Measurements from ENCODE around the gene QTRT2. TPM values are rescaled to one million over a fixed set of nuclear protein-coding genes. Genes with fewer than 3 reads are reported as not detected.
A peak's percentile ranks its signal among the peaks of the same experiment; 100 is the strongest.

The QTRT2 gene
- total RNA-seq, 1 donor from 2014 or later = 32.1 TPM

DNA sequence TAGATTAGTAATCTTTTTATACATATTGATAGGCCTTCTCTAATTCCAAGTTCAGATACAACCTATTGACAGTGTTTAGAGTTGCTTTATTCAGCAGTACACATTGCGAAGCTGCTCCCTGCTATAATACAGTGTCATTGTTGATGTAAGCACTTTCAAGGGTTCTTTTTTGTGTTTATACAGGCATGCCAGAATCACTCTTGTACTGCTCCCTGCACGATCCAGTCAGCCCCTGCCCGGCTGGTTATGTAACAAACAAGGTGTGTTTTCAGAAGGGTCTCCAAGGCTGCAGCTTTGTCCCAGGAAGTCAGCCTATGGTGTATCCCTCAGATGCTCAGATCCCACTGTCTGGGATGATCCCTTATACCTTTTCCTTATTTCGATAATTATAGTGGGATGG is 11.3 kb downstream of the QTRT2 start:
- Histone ChIP-seq H2AFZ (replicated peaks) (no peak overlapping the region), H3K79me2 (ENCODE audit: low read depth) (peaks cover 50% of the 10 kb centered on the region), H3K9me3 (ENCODE audit: low read depth) (no peaks in the 10 kb centered on the region), H3K9ac (no peak overlapping the region), H3K27ac (no peak overlapping the region), H4K20me1 (ENCODE audit: low read depth) (peaks cover 5% of the 10 kb centered on the region), H3F3A (ENCODE audit: low read depth) (no peaks in the 10 kb centered on the region), H3K27me3 (no peaks in the 10 kb centered on the region), H3K4me3 (no peak overlapping the region), H3K4me1 (no peaks in the 10 kb centered on the region), H3K4me2 (no peak overlapping the region), H3K36me3 (peaks cover 16% of the 10 kb centered on the region)
- Mint-ChIP-seq H3K4me1 (peaks cover 13% of the 10 kb centered on the region), H3K4me3 (no peak overlapping the region), H3K9me3 (no peaks in the 10 kb centered on the region), H3K27ac (no peak overlapping the region), H3K27me3 (ENCODE audit: insufficient read depth, low read depth) (peaks cover 2% of the 10 kb centered on the region), H3K36me3 (peaks cover 23% of the 10 kb centered on the region)
- no peak for DNase-seq (ENCODE audit: low spot score)
- TF ChIP-seq EZH2 (IDR thresholded peaks at IDR 0.05) = no peak
- no peak for TF ChIP-seq EZH2phosphoT487 (IDR thresholded peaks at IDR 0.05)
- TF ChIP-seq, protein P1, sequence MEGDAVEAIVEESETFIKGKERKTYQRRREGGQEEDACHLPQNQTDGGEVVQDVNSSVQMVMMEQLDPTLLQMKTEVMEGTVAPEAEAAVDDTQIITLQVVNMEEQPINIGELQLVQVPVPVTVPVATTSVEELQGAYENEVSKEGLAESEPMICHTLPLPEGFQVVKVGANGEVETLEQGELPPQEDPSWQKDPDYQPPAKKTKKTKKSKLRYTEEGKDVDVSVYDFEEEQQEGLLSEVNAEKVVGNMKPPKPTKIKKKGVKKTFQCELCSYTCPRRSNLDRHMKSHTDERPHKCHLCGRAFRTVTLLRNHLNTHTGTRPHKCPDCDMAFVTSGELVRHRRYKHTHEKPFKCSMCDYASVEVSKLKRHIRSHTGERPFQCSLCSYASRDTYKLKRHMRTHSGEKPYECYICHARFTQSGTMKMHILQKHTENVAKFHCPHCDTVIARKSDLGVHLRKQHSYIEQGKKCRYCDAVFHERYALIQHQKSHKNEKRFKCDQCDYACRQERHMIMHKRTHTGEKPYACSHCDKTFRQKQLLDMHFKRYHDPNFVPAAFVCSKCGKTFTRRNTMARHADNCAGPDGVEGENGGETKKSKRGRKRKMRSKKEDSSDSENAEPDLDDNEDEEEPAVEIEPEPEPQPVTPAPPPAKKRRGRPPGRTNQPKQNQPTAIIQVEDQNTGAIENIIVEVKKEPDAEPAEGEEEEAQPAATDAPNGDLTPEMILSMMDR (IDR thresholded peaks at IDR 0.05) = no peak

DNA sequence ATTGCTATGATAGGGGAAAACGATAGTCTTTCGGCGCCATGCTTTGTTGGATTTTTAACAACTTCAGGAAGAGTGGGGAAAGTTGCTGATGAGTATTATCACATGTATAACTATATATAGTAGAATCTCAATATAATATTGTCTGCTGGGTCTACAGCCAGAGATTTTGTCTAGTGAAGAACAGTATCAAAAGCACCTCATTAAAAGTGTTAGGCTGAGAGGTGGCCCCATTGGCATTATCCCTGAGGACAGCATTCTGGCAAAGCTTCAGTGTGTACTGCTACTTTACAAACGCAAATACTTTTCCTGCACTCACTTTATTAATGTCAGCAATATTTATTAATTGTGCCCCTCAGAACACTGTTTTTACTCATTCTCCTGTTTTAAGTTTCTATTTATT is 11.8 kb downstream of the QTRT2 start:
- no peak overlapping the region for H3K4me3 ChIP-seq
- H3K27me3 Mint-ChIP-seq (ENCODE audit: insufficient read depth, low read depth) = peaks cover 2% of the 10 kb centered on the region
- H3K9ac ChIP-seq = no peak overlapping the region
- H2AFZ ChIP-seq (replicated peaks) = no peak overlapping the region
- TF ChIP-seq EZH2 (IDR thresholded peaks at IDR 0.05) (no peak), EZH2phosphoT487 (IDR thresholded peaks at IDR 0.05) (no peak)
- TF ChIP-seq, protein P1 (IDR thresholded peaks at IDR 0.05) = no peak
- H3F3A ChIP-seq (ENCODE audit: low read depth) = no peaks in the 10 kb centered on the region
- DNase-seq (ENCODE audit: low spot score) = no peak
- peaks cover 2% of the 10 kb centered on the region for H4K20me1 ChIP-seq (ENCODE audit: low read depth)
- H3K4me1 ChIP-seq = no peaks in the 10 kb centered on the region
- no peaks in the 10 kb centered on the region for H3K9me3 ChIP-seq (ENCODE audit: low read depth)
- H3K79me2 ChIP-seq (ENCODE audit: low read depth) = peaks cover 45% of the 10 kb centered on the region
- no peaks in the 10 kb centered on the region for H3K27me3 ChIP-seq
- H3K4me2 ChIP-seq = no peak overlapping the region
- H3K36me3 Mint-ChIP-seq = peaks cover 25% of the 10 kb centered on the region
- H3K36me3 ChIP-seq = peaks cover 16% of the 10 kb centered on the region
- H3K27ac Mint-ChIP-seq = no peak overlapping the region
- no peak overlapping the region for H3K4me3 Mint-ChIP-seq
- no peak overlapping the region for H3K27ac ChIP-seq
- H3K9me3 Mint-ChIP-seq = no peaks in the 10 kb centered on the region
- H3K4me1 Mint-ChIP-seq = peaks cover 13% of the 10 kb centered on the region

DNA sequence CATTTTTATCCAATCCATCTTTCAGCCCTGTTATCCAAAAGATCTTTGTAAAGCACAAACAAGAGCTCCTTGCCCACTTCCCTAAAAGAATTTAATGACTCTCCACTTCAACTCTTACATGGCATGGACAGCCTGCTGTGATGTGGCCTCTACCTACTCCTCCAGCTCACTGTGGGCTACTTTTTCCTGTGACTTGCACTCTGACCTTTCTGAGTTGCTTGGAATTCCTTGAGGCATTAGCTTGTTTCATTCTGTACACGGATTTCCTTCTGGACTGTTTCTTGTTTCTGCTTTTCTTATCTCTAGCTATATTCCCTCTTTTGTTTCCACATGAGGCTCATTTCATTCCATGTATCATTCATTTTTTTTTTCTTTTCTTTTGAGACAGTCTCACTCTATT is 15.2 kb downstream of the QTRT2 start:
- H3K4me2 ChIP-seq = no peak overlapping the region
- H3F3A ChIP-seq (ENCODE audit: low read depth) = no peaks in the 10 kb centered on the region
- no peak overlapping the region for H3K9ac ChIP-seq
- no peak overlapping the region for H2AFZ ChIP-seq (replicated peaks)
- TF ChIP-seq, protein P1 (IDR thresholded peaks at IDR 0.05) = no peak
- TF ChIP-seq EZH2 (IDR thresholded peaks at IDR 0.05) (no peak), EZH2phosphoT487 (IDR thresholded peaks at IDR 0.05) (no peak)
- Mint-ChIP-seq H3K4me3 (no peak overlapping the region), H3K9me3 (no peaks in the 10 kb centered on the region), H3K27ac (peak overlapping the region; percentile 22), H3K36me3 (peaks cover 41% of the 10 kb centered on the region), H3K27me3 (ENCODE audit: insufficient read depth, low read depth) (peaks cover 2% of the 10 kb centered on the region), H3K4me1 (peaks cover 13% of the 10 kb centered on the region)
- H3K4me3 ChIP-seq = no peak overlapping the region
- DNase-seq (ENCODE audit: low spot score) = peak; percentile 11
- peaks cover 25% of the 10 kb centered on the region for H3K36me3 ChIP-seq
- peaks cover 13% of the 10 kb centered on the region for H3K79me2 ChIP-seq (ENCODE audit: low read depth)
- H3K4me1 ChIP-seq = no peaks in the 10 kb centered on the region
- H3K9me3 ChIP-seq (ENCODE audit: low read depth) = no peaks in the 10 kb centered on the region
- H3K27ac ChIP-seq = no peak overlapping the region
- H4K20me1 ChIP-seq (ENCODE audit: low read depth) = peaks cover 2% of the 10 kb centered on the region
- H3K27me3 ChIP-seq = no peaks in the 10 kb centered on the region
